Calu3 (cell line): ENCODE data around the gene LTK. TPM values are rescaled to one million over a fixed set of nuclear protein-coding genes. Genes with fewer than 3 reads are reported as not detected.

Experiments
- BruUV-seq: library from RNA; stranded (reverse); fragments of 400-500 nt; replicated peaks from 2 replicates; lab custom pipeline; 2021; lab: Mats Ljungman, UMichigan
- CTCF ChIA-PET: fragments of 300-600 bp; sonication (Branson Sonifier 250); formaldehyde crosslinking; loops from one replicate; lab custom pipeline; 2022; ENCODE audit warnings: antibody characterized with exemption; lab: Charles Lee
- DNase-seq: peaks from one replicate; pipeline ENCODE4 v3.0.0; 2022
- H3K27ac Mint-ChIP-seq: one replicate; pipeline ENCODE4 v1.8.0; 2022; ENCODE audit warnings: mixed read lengths; ENCODE audit not compliant: unreplicated experiment
- H3K27me3 Mint-ChIP-seq: one replicate; pipeline ENCODE4 v1.8.0; 2022; ENCODE audit warnings: mixed read lengths; ENCODE audit not compliant: unreplicated experiment
- H3K36me3 Mint-ChIP-seq: one replicate; pipeline ENCODE4 v1.8.0; 2022; ENCODE audit warnings: mild to moderate bottlenecking, moderate library complexity, mixed read lengths; ENCODE audit not compliant: insufficient read depth, unreplicated experiment
- H3K4me1 Mint-ChIP-seq: one replicate; pipeline ENCODE4 v1.8.0; 2022; ENCODE audit warnings: mild to moderate bottlenecking, low read depth, mixed read lengths; ENCODE audit not compliant: unreplicated experiment
- H3K4me3 Mint-ChIP-seq: one replicate; pipeline ENCODE4 v1.8.0; 2022; ENCODE audit warnings: mild to moderate bottlenecking, low read depth, moderate library complexity, mixed read lengths; ENCODE audit not compliant: unreplicated experiment
- H3K9me3 Mint-ChIP-seq: one replicate; pipeline ENCODE4 v1.8.0; 2022; ENCODE audit warnings: low read depth, mixed read lengths; ENCODE audit not compliant: unreplicated experiment
- CTCF ChIP-seq: fragments of 200-600 bp; IDR thresholded peaks from one replicate; pipeline ENCODE4 v1.8.0; 2022; ENCODE audit warnings: antibody characterized with exemption; ENCODE audit not compliant: unreplicated experiment
- intact Hi-C: fragments of 100-400 bp; cut with micrococcal nuclease; formaldehyde crosslinking; loops from one replicate; pipeline ENCODE4 v1.10.0; 2022; ENCODE audit not compliant: unreplicated experiment
- total RNA-seq: library from RNA; stranded (reverse); gene quantifications from 2 replicates; pipeline ENCODE4 v1.2.3, GENCODE V29; 2022

The LTK gene
- total RNA-seq, 1 experiment from 2014 or later: 0.24 TPM

- BruUV-seq: no TSS peak
- intact Hi-C loops: no loop called here
Measured at GRCh38 chr15:41489641-41490040, 24.0 kb downstream of the LTK start.

GRCh38 chr15:41487802-41488201 lies 25.8 kb downstream of the LTK start:
- no peak for TF ChIP-seq CTCF
- H3K27me3 Mint-ChIP-seq: peaks cover 12% of the 10 kb centered on the region
- peaks cover 8% of the 10 kb centered on the region for H3K4me1 Mint-ChIP-seq
- CTCF ChIA-PET: no interaction called here
- intact Hi-C loops: no loop called here
- DNase-seq: no peak
- no peak overlapping the region for H3K27ac Mint-ChIP-seq
- peaks cover 8% of the 10 kb centered on the region for H3K36me3 Mint-ChIP-seq
- H3K9me3 Mint-ChIP-seq: no peaks in the 10 kb centered on the region
- BruUV-seq: no TSS peak
- H3K4me3 Mint-ChIP-seq: no peak overlapping the region

More at GRCh38 chr15:41489641-41490040, 24.0 kb downstream of the LTK start:
- CTCF ChIA-PET: interaction anchor here (0.7 kb wide), 1 partner anchor 1151 kb away, joined by 4 read pairs; no protein-coding TSS in a partner anchor
- H3K9me3 Mint-ChIP-seq: no peaks in the 10 kb centered on the region
- no peak for TF ChIP-seq CTCF
- DNase-seq: no peak
- no peak overlapping the region for H3K4me3 Mint-ChIP-seq
- no peak overlapping the region for H3K27ac Mint-ChIP-seq
- H3K36me3 Mint-ChIP-seq: peaks cover 8% of the 10 kb centered on the region
- H3K4me1 Mint-ChIP-seq: peaks cover 8% of the 10 kb centered on the region
- peaks cover 12% of the 10 kb centered on the region for H3K27me3 Mint-ChIP-seq

- peaks cover 5% of the 10 kb centered on the region for H3K36me3 Mint-ChIP-seq
- CTCF ChIA-PET: no interaction called here
Measured at GRCh38 chr15:41487381-41487780, 26.2 kb downstream of the LTK start.

GRCh38 chr15:41486286-41486685 lies 27.3 kb downstream of the LTK start:
- H3K4me3 Mint-ChIP-seq: no peak overlapping the region
- intact Hi-C loops: no loop called here
- no peaks in the 10 kb centered on the region for H3K4me1 Mint-ChIP-seq
- CTCF ChIA-PET: no interaction called here
- no peak overlapping the region for H3K27ac Mint-ChIP-seq
- no peaks in the 10 kb centered on the region for H3K9me3 Mint-ChIP-seq
- no TSS peak for BruUV-seq
- TF ChIP-seq CTCF: no peak
- no peaks in the 10 kb centered on the region for H3K27me3 Mint-ChIP-seq
- DNase-seq: no peak
- peaks cover 6% of the 10 kb centered on the region for H3K36me3 Mint-ChIP-seq

More at GRCh38 chr15:41487381-41487780, 26.2 kb downstream of the LTK start:
- DNase-seq: no peak
- H3K27ac Mint-ChIP-seq: no peak overlapping the region
- H3K4me1 Mint-ChIP-seq: peaks cover 8% of the 10 kb centered on the region
- TF ChIP-seq CTCF: no peak
- no peaks in the 10 kb centered on the region for H3K9me3 Mint-ChIP-seq
- H3K4me3 Mint-ChIP-seq: no peak overlapping the region
- no TSS peak for BruUV-seq
- H3K27me3 Mint-ChIP-seq: peaks cover 11% of the 10 kb centered on the region
- intact Hi-C loops: no loop called here
